Kidney (tissue), 14 donors: ENCODE measurements around the gene ACOX3. TPM values are rescaled to one million over a fixed set of nuclear protein-coding genes. Genes with fewer than 3 reads are reported as not detected.

ENCODE experiments used
- DNase-seq, 5 donors: peaks; one replicate each; pipeline ENCODE4 v3.0.0-alpha.2; 2013 to 2020
- FAIRE-seq: peaks from 2 replicates; lab custom pipeline; 2012; peaks lifted over from hg19 to GRCh38; lab: Jason Lieb, UNC
- H3K27ac ChIP-seq, 2 donors: one replicate each; pipeline ENCODE4 v1.7.0; 2013; ENCODE audit warnings: low read depth in 2 of 2, low read length in 2 of 2, inconsistent platforms in 1 of 2
- H3K27me3 ChIP-seq: one replicate; pipeline ENCODE4 v1.7.1; 2013; ENCODE audit warnings: low read length, inconsistent platforms; ENCODE audit not compliant: control insufficient read depth, insufficient read depth
- H3K36me3 ChIP-seq, 3 donors: one replicate each; pipeline versions ENCODE4 v1.7.0 to v1.7.1; 2013; ENCODE audit warnings: low read length in 3 of 3, control low read depth in 1 of 3, inconsistent platforms in 1 of 3; ENCODE audit not compliant: insufficient read depth in 3 of 3, control insufficient read depth in 2 of 3
- H3K4me1 ChIP-seq, 3 donors: one replicate each; pipeline versions ENCODE4 v1.7.0 to v1.7.1; 2013; ENCODE audit warnings: low read length in 3 of 3, inconsistent platforms in 1 of 3, low read depth in 1 of 3; ENCODE audit not compliant: control insufficient read depth in 2 of 3, insufficient read depth in 2 of 3
- H3K4me3 ChIP-seq, 3 donors: one replicate each; pipeline versions ENCODE4 v1.7.0 to v1.8.1; 2013; ENCODE audit warnings: low read length in 3 of 3, control low read depth in 1 of 3, inconsistent platforms in 1 of 3
- H3K9ac ChIP-seq, 3 donors: one replicate each; pipeline versions ENCODE4 v1.7.0 to v1.7.1; 2013; ENCODE audit warnings: low read length in 3 of 3, control low read depth in 1 of 3, inconsistent platforms in 1 of 3
- H3K9me3 ChIP-seq, 3 donors: one replicate each; pipeline versions ENCODE4 v1.7.0 to v1.7.1; 2013; ENCODE audit warnings: low read length in 3 of 3, control low read depth in 1 of 3, inconsistent platforms in 1 of 3; ENCODE audit not compliant: control insufficient read depth in 2 of 3, insufficient read depth in 1 of 3
- intact Hi-C: fragments of 100-400 bp; cut with DNase I; formaldehyde crosslinking; loops from one replicate; pipeline ENCODE4 v1.11.1; 2022
- polyA plus RNA-seq: library from polyadenylated mRNA; stranded (reverse); fragments of 350-450 nt; fragmentation: Illumina TruSeq; extraction: RNeasy Lipid Tissue Mini Kit (QIAGEN cat#74804); gene quantifications from one replicate; pipeline ENCODE4 v1.2.3, GENCODE V29; 2014; ENCODE audit warnings: low read depth, low replicate concordance; ENCODE audit not compliant: insufficient read depth
- total RNA-seq: library from RNA; stranded (reverse); fragmentation: NEBNext Ultra II Directional; extraction: Animal tissue kit (Norgen Biotek cat#: 25700); gene quantifications from one replicate; pipeline ENCODE4 v1.2.1, GENCODE V29; 2021
- TF ChIP-seq, protein P1 (sequence below): IDR thresholded peaks from 3 replicates; pipeline ENCODE4 v1.5.1; 2012; ENCODE audit warnings: mild to moderate bottlenecking, moderate library complexity, borderline replicate concordance; ENCODE audit not compliant: insufficient read depth; ENCODE audit errors: extremely low read depth
- donor health status: control.
- donor health status: control.
- donor health status: control.
- donor health status: control.
- donor health status: control.
- donor health status: DM: yes; HTN: yes; CAD: no.
- donor health status: Normal renal cell carcinoma (clear cell type).

The ACOX3 gene
- total and polyA plus RNA-seq, 2 donors from 2014 or later, result 10.1 to 21.7 TPM

DNA sequence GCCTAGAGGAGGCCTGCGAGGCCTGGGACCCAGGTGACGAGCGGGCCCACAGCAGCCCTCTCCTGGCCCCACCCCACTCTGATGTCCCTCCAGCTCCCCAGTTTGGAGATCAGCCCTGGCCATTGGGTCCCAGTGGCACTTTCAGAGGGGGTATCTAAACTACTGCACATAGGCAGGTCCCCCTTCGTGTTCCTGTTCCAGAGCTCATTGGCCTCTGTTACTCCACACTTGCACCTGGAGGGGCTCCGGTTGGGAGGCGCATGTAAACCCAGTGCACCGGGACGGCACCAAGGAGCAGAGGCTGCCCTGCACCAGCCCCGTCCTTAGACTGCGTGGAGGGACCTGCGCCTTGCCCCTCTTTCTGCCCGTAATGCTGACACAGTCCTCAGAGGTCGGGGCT is 34.3 kb upstream of the ACOX3 start:
- Histone ChIP-seq H3K27ac (no peak overlapping the region), H3K4me1 (peaks cover 4 to 18% (median 5%) of the 10 kb centered on the region in 3 donors), H3K36me3 (peaks cover 0 to 2% (median 0%) of the 10 kb centered on the region in 3 donors), H3K9ac (no peak overlapping the region), H3K9me3 (no peaks in the 10 kb centered on the region), H3K27me3 (no peaks in the 10 kb centered on the region), H3K4me3 (no peak overlapping the region)
- intact Hi-C loops, result no loop called here
- DNase-seq, result no peak
- FAIRE-seq, result no peak
- TF ChIP-seq, protein P1, sequence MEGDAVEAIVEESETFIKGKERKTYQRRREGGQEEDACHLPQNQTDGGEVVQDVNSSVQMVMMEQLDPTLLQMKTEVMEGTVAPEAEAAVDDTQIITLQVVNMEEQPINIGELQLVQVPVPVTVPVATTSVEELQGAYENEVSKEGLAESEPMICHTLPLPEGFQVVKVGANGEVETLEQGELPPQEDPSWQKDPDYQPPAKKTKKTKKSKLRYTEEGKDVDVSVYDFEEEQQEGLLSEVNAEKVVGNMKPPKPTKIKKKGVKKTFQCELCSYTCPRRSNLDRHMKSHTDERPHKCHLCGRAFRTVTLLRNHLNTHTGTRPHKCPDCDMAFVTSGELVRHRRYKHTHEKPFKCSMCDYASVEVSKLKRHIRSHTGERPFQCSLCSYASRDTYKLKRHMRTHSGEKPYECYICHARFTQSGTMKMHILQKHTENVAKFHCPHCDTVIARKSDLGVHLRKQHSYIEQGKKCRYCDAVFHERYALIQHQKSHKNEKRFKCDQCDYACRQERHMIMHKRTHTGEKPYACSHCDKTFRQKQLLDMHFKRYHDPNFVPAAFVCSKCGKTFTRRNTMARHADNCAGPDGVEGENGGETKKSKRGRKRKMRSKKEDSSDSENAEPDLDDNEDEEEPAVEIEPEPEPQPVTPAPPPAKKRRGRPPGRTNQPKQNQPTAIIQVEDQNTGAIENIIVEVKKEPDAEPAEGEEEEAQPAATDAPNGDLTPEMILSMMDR, result no peak

DNA sequence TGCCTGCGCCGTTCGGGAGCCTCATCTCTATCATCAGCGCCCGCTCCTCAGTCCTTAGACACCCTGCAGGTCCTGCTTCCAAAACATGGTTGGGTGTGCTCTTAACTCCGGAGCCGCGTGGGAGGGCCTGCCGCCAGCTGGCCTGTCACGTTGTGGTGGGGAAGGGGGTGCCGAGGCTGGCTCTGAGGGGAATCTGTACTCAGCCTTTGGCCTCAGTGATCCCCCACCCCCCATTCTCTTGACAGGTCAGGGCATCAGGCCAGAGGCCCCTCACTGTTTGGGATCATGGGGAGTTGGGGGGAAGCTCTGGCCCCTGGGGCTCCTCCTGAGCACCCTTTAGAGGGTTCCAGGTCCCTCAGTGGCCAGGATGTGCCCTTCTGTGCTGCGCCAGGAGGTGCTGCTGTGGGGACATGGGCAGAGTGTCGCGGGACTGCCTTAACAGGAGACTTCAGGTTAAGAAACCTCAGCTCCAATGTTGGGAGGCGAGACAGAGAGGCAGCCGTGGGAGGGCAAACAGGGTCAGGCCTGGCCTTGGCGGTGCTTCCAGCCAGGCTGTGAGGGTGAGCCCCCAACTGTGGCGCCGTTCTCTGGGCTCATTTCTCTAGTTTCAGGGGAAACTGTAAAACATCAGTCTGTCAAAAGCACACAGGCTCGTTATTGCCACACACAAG is 33.5 kb upstream of the ACOX3 start:
- H3K36me3 ChIP-seq, result peaks cover 0 to 6% (median 5%) of the 10 kb centered on the region in 3 donors

DNA sequence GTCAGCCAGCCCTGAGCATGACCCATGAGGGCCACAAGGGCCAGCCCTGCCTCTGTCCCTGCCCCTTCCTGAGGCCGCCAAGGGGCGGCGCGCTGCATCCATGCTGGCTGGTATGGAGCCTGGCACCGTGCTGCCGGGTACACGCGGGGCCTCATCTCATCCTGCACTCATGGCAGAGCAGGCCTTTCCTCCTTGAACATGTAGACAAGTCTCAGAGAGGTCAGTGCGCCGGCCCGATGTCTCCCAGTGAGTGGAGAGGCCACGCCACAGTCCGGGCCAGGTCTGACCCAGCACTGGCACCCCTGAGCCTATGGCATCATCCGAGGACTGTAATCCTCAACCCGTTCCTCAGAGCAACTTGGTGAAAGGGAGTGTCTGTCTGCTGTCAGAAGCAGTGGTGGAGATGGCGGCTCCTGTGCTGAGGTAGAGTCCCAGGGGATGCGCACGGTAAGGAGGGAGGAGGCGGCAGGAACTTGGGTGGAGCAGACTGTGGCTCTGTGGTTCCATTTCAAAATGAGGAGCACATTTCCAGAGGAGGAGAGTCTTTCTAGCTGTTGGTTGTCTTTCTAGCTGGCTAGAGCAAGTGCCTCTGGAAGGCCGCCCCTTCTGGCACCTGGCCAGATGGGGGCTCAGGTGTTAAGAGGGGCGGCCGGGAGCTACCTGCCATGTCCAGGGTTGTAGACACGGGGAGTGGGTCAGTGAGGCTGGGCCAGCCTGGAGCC is 32.8 kb upstream of the ACOX3 start:
- H3K27ac ChIP-seq, result peak overlapping the region; percentile 22 to 69
- TF ChIP-seq, protein P1, result peak; percentile 3
- no peak overlapping the region for H3K9ac ChIP-seq
- DNase-seq (peak in 3 of 5 donors; percentile 33 to 78 (median 61)), FAIRE-seq (no peak)
- peaks cover 4 to 18% (median 5%) of the 10 kb centered on the region in 3 donors for H3K4me1 ChIP-seq
- intact Hi-C loops, result no loop called here
- no peaks in the 10 kb centered on the region for H3K27me3 ChIP-seq
- H3K9me3 ChIP-seq, result no peaks in the 10 kb centered on the region
- H3K36me3 ChIP-seq, result peaks cover 0 to 10% (median 6%) of the 10 kb centered on the region in 3 donors
- no peak overlapping the region for H3K4me3 ChIP-seq

More for the DNA sequence above, 33.5 kb upstream of the ACOX3 start:
- TF ChIP-seq, protein P1, result no peak
- H3K27ac ChIP-seq, result no peak overlapping the region
- DNase-seq (peak; percentile 24 to 72 (median 50)), FAIRE-seq (no peak)
- H3K9me3 ChIP-seq, result no peaks in the 10 kb centered on the region
- intact Hi-C loops, result no loop called here
- no peaks in the 10 kb centered on the region for H3K27me3 ChIP-seq
- peaks cover 4 to 18% (median 5%) of the 10 kb centered on the region in 3 donors for H3K4me1 ChIP-seq
- H3K9ac ChIP-seq, result peak overlapping the region in 1 of 3 donors; percentile 34
- no peak overlapping the region for H3K4me3 ChIP-seq
